ENCODE measurements around the gene SH3BGR. TPM values are rescaled to one million over a fixed set of nuclear protein-coding genes. Genes with fewer than 3 reads are reported as not detected.

SH3BGR gene
- total RNA-seq, 6 experiments from 2014 or later = 1.4 to 3.7 (median 2.3) TPM

DNA sequence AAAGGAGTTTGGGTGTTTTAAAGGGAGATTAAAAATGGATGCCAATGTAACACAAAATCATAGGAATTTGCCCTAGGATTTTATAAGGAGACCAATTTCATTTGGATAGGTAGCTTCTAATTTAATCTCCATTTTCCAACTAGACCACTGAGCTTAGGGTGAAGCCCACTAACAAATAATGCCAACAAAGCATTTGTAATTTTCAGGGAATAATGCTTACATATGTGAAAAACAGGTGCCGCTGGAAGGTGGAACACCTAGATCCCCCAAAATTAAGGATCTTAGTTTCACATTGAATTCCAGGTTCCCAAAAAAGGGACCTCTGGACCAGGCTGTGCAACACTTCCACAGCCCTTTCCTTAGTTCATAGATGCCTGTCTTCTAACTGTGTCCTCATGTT lies 94.8 kb downstream of the SH3BGR start:
- Mint-ChIP-seq H3K27ac (no peak overlapping the region), H3K36me3 (ENCODE audit: low read depth) (no peaks in the 10 kb centered on the region), H3K9me3 (no peaks in the 10 kb centered on the region), H3K4me3 (no peak overlapping the region), H3K4me1 (ENCODE audit: low read depth) (no peaks in the 10 kb centered on the region), H3K27me3 (ENCODE audit: insufficient read depth) (no peaks in the 10 kb centered on the region)
- no peak for DNase-seq
- TF ChIP-seq, protein P1, sequence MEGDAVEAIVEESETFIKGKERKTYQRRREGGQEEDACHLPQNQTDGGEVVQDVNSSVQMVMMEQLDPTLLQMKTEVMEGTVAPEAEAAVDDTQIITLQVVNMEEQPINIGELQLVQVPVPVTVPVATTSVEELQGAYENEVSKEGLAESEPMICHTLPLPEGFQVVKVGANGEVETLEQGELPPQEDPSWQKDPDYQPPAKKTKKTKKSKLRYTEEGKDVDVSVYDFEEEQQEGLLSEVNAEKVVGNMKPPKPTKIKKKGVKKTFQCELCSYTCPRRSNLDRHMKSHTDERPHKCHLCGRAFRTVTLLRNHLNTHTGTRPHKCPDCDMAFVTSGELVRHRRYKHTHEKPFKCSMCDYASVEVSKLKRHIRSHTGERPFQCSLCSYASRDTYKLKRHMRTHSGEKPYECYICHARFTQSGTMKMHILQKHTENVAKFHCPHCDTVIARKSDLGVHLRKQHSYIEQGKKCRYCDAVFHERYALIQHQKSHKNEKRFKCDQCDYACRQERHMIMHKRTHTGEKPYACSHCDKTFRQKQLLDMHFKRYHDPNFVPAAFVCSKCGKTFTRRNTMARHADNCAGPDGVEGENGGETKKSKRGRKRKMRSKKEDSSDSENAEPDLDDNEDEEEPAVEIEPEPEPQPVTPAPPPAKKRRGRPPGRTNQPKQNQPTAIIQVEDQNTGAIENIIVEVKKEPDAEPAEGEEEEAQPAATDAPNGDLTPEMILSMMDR (IDR thresholded peaks at IDR 0.05) = no peak

DNA sequence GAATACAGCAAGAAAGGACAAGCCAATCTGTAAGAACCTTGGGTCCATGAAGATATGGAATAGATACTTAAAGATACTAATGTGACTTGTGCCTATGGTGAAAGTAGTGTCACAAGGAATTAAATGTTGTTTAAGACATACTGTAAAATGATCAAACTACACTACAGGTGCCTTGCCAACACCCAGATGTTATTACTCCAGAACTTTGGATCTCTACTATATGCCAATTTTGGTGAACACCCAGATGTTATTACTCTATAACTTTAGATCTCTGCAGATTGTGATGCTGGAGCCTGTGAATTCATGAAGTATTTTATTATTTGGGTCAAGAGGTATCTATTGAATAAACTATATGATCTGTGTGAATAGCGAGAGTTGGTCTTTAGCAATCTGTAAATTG lies 101.1 kb downstream of the SH3BGR start:
- Mint-ChIP-seq H3K4me1 (ENCODE audit: low read depth) (no peaks in the 10 kb centered on the region), H3K27ac (no peak overlapping the region)
- TF ChIP-seq, protein P1 (IDR thresholded peaks at IDR 0.05) = no peak

DNA sequence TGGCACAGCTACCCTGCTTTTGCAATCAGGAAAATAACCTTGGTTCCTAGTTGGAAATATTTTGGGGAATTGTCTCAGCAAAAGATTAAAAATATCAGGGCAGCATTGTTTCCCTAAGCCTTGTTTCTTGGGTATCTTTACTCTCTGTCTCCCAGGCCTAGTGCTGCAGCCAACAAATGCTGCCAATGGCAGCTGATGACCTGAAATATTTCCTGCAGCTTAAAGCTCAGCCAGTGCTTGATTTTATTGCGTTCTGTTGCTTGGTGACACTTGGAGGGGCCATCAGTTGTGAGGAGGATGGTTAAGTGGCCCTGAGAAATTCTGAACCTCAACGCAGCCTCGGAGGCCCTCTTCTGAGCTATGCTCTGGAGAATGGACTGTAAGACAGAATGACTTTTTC lies 101.6 kb downstream of the SH3BGR start:
- no peak for DNase-seq
- TF ChIP-seq, protein P1 (IDR thresholded peaks at IDR 0.05) = no peak
- Mint-ChIP-seq H3K9me3 (peaks cover 3% of the 10 kb centered on the region; the same call in 1 of the 2 replicates), H3K27ac (no peak overlapping the region), H3K4me1 (ENCODE audit: low read depth) (no peaks in the 10 kb centered on the region), H3K27me3 (ENCODE audit: insufficient read depth) (peaks cover 10% of the 10 kb centered on the region), H3K36me3 (ENCODE audit: low read depth) (no peaks in the 10 kb centered on the region), H3K4me3 (no peak overlapping the region)

More for the DNA sequence above, 101.1 kb downstream of the SH3BGR start:
- Mint-ChIP-seq H3K27me3 (ENCODE audit: insufficient read depth) (peaks cover 10% of the 10 kb centered on the region), H3K36me3 (ENCODE audit: low read depth) (no peaks in the 10 kb centered on the region), H3K4me3 (no peak overlapping the region), H3K9me3 (peaks cover 3% of the 10 kb centered on the region; the same call in 1 of the 2 replicates)
- no peak for DNase-seq

DNA sequence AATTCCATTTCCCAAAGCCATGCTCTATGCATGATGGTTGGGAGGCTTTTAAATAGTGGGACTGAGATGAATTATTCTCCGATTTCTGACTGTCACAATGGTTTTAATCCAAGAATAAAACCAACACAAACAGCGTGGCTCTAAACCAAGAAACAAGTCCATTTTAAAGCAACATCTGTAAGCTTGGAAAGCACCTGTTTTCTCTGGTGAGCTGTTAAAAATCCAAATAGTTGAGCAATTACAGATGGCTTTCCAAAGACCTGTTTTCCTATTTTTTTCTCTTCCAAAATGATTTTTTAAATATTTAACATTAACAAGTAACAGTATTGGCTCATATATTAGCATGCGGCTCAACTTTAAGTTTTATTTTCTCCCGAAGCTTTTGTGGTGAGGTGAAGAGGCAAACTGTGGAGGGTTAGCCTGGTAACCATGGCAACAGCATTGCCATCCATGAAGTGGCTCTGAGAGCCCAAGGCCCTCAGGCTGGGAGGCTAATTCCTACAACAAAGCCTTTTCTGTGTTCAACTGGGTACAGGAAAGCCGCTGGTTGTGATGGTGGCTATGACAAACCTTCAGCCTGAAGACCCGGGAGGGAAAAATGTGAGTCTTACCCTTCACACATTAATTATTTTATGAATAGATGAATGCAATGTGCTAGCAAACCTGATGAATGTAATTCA lies 104.3 kb downstream of the SH3BGR start:
- no peaks in the 10 kb centered on the region for H3K4me1 Mint-ChIP-seq (ENCODE audit: low read depth)
- H3K4me3 Mint-ChIP-seq = no peak overlapping the region
- TF ChIP-seq, protein P1 (IDR thresholded peaks at IDR 0.05) = no peak
- peaks cover 13% of the 10 kb centered on the region for H3K27me3 Mint-ChIP-seq (ENCODE audit: insufficient read depth)
- DNase-seq = no peak
- peaks cover 3% of the 10 kb centered on the region; the same call in 1 of the 2 replicates for H3K9me3 Mint-ChIP-seq
- H3K36me3 Mint-ChIP-seq (ENCODE audit: low read depth) = no peaks in the 10 kb centered on the region
- no peak overlapping the region for H3K27ac Mint-ChIP-seq

DNA sequence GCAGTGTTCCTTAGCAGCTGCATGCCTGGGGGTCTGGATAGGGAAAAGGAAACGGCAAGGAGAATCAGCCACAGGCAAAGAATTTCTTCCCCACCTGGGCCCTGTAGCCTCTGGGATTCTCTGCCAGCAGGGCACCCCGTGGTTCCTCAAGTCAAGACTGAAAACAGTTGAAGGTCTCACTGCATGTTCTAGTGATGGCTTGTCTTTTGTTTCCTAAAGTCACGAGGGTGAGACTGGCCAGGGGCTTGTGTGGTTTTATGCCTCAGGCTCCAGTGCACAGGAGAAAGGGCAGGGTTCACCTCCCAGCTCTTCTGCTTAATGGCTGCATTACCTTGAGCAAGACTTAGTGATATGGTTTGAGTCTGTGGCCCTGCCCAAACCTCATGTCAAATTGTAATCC lies 107.7 kb downstream of the SH3BGR start:
- H3K27me3 Mint-ChIP-seq (ENCODE audit: insufficient read depth) = peaks cover 18% of the 10 kb centered on the region
- no peak overlapping the region for H3K27ac Mint-ChIP-seq
- no peaks in the 10 kb centered on the region for H3K4me1 Mint-ChIP-seq (ENCODE audit: low read depth)
- H3K9me3 Mint-ChIP-seq = no peaks in the 10 kb centered on the region
- TF ChIP-seq, protein P1 (IDR thresholded peaks at IDR 0.05) = no peak
- H3K36me3 Mint-ChIP-seq (ENCODE audit: low read depth) = no peaks in the 10 kb centered on the region
- no peak for DNase-seq
- H3K4me3 Mint-ChIP-seq = no peak overlapping the region

Data from HFFc6 (cell line).